Activated CD8-positive, alpha-beta T cell treated with anti-CD3 and anti-CD28 coated beads for 36 hours (primary cell): ENCODE results near the gene RNF224. TPM values are rescaled to one million over a fixed set of nuclear protein-coding genes. Genes with fewer than 3 reads are reported as not detected.
"Not testable (repeated sequence)": the region's sequence is repeated elsewhere in the genome, so short reads cannot be mapped to it uniquely, and the experiment has no call there.

Experiments
- ATAC-seq: fragments of 200-7000 bp; cut with Tn5 transposase; one replicate; pipeline ENCODE4 v1.10.0; 2021; ENCODE audit warnings: mild to moderate bottlenecking, moderate library complexity
- CTCF ChIA-PET: fragments of 350-600 bp; sonication (Branson Sonifier 250); formaldehyde crosslinking; loops from one replicate; lab custom pipeline; 2021; ENCODE audit warnings: antibody characterized with exemption; lab: Charles Lee
- POLR2A ChIA-PET: fragments of 350-600 bp; sonication (Branson Sonifier 250); formaldehyde crosslinking; loops from one replicate; lab custom pipeline; 2021; ENCODE audit warnings: antibody characterized with exemption; lab: Charles Lee
- DNase-seq: peaks from one replicate; pipeline ENCODE4 v3.0.0-alpha.2; 2020
- H3K27ac Mint-ChIP-seq: one replicate; pipeline ENCODE4 v1.8.0; 2021; ENCODE audit warnings: mild to moderate bottlenecking, mixed read lengths
- H3K27me3 Mint-ChIP-seq: one replicate; pipeline ENCODE4 v1.8.0; 2021; ENCODE audit warnings: mixed read lengths
- H3K36me3 Mint-ChIP-seq: one replicate; pipeline ENCODE4 v1.8.0; 2021; ENCODE audit warnings: low read depth, mixed read lengths
- H3K4me1 Mint-ChIP-seq: one replicate; pipeline ENCODE4 v1.8.0; 2021; ENCODE audit warnings: low read depth, mixed read lengths
- H3K4me3 Mint-ChIP-seq: one replicate; pipeline ENCODE4 v1.8.0; 2021; ENCODE audit warnings: mild to moderate bottlenecking, moderate library complexity, mixed read lengths
- H3K9me3 Mint-ChIP-seq: one replicate; pipeline ENCODE4 v1.8.0; 2021; ENCODE audit warnings: mixed read lengths
- CTCF ChIP-seq: fragments of 200-600 bp; IDR thresholded peaks from one replicate; pipeline ENCODE4 v1.8.0; 2022; ENCODE audit warnings: antibody characterized with exemption, mild to moderate bottlenecking
- intact Hi-C: fragments of 100-400 bp; cut with micrococcal nuclease; formaldehyde crosslinking; loops from one replicate; pipeline ENCODE4 v1.10.0; 2022
- total RNA-seq, 2 experiments: library from RNA; stranded (reverse); gene quantifications; one replicate each; pipeline ENCODE4 v1.2.3, GENCODE V29; 2021

The RNF224 gene
- total RNA-seq, 2 experiments from 2014 or later, result not detected

DNA sequence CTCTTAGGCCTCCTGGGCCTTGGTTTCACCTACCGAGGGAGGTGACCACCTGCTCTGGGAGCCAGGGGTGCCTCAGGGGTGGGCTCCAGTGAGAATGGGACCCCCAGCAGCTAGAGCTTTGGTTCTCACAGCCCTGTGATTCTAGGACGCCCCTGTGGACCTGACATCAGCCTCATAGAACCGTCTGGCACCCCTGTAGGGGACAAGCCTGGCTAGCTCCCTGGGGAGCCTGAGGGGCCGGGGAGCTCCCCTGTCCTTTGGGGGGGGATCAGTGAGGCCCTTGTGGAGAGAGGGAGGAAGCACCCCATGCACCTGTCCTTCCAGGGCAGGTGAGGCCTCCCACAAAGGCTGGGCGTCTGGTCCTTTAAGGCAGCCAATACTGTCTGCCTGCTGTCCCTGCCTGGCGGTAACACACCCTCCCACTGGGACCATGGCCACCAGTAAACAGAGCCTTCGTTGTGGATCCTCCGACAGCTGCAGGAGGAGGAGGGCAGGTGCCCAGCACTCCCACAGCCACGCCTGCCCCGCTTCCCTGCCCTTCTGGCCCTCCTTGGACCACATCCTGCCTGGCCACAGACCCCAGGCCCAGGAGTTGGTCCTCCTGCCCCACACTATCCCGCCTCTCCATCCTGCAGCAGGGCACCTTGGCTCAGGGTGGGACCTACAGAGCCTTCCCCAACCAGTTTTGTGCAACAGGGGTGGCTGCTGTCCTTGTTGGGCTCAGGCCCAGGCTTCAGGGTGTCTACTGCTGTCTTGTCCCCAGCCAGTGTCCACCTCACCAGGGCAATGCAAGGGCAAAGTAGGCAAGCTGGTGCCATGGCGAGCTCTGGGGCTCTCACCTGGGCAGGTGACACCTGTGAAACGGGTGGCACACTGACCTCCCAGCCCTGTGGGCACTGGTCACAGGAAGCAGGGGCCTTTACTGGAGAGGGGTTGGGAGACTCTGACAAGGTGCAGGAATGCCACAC is 10.7 kb downstream of the RNF224 start:
- peaks cover 8% of the 10 kb centered on the region for H3K27me3 Mint-ChIP-seq
- no peak for TF ChIP-seq CTCF
- no peaks in the 10 kb centered on the region for H3K9me3 Mint-ChIP-seq
- no peak overlapping the region for H3K4me3 Mint-ChIP-seq
- ChIA-PET CTCF (interaction anchor here (0.7 to 2.9 kb wide), 11 partner anchors 11 to 447 kb away, joined by 3 to 58 read pairs (median 11); partner anchors contain the start of genes CYSRT1, NELFB, RNF208 and RNF224), POLR2A (interaction anchor here (0.6 to 7.6 kb wide), 6 partner anchors 10 to 109 kb away, joined by 3 to 113 read pairs (median 4); partner anchors contain the start of genes NELFB and STPG3)
- peaks cover 18% of the 10 kb centered on the region for H3K36me3 Mint-ChIP-seq
- DNase-seq (no peak), ATAC-seq (no peak)
- H3K4me1 Mint-ChIP-seq, result peaks cover 25% of the 10 kb centered on the region
- no peak overlapping the region for H3K27ac Mint-ChIP-seq
- intact Hi-C loops, result no loop called here

GRCh38 chr9:137239541-137240200 is 12.4 kb downstream of the RNF224 start:
- H3K27me3 Mint-ChIP-seq, intact Hi-C loops, ATAC-seq, H3K27ac Mint-ChIP-seq, DNase-seq, H3K9me3 Mint-ChIP-seq: not testable (repeated sequence)
- ChIA-PET POLR2A (interaction anchor here (0.6 to 7.6 kb wide), 18 partner anchors 10 to 342 kb away, joined by 3 to 113 read pairs (median 4); partner anchors contain the start of genes NELFB, RNF208, SLC34A3 and STPG3), CTCF (interaction anchor here (0.8 to 3.1 kb wide), 7 partner anchors 12 to 51 kb away, joined by 3 to 11 read pairs (median 5); partner anchors contain the start of genes NELFB, RNF224 and SSNA1)
- Mint-ChIP-seq H3K4me3 (peak overlapping the region; percentile 88), H3K36me3 (peaks cover 27% of the 10 kb centered on the region), H3K4me1 (peaks cover 34% of the 10 kb centered on the region)

- H3K9me3 Mint-ChIP-seq, result no peaks in the 10 kb centered on the region
- intact Hi-C loops, result no loop called here
- H3K36me3 Mint-ChIP-seq, result peaks cover 27% of the 10 kb centered on the region
These were observed 13.1 kb downstream of the RNF224 start for GRCh38 chr9:137240318-137240840.

GRCh38 chr9:137240841-137241489 is 13.7 kb downstream of the RNF224 start, which contains the start of gene TUBB4B:
Gene TUBB4B (plus strand): TSS chr9:137241287. CDS start chr9:137241361, 74 bp downstream.
- no peak for TF ChIP-seq CTCF
- DNase-seq (peak; percentile 99), ATAC-seq (peak; percentile 82)
- CTCF ChIA-PET, result interaction anchor here (0.9 to 3.1 kb wide), 9 partner anchors 13 to 171 kb away, joined by 3 to 11 read pairs (median 4); partner anchors contain the start of genes NELFB, RNF224, SAPCD2 and SSNA1
- H3K36me3 Mint-ChIP-seq, result peaks cover 27% of the 10 kb centered on the region
- H3K4me1 Mint-ChIP-seq, result peaks cover 34% of the 10 kb centered on the region
- H3K4me3 Mint-ChIP-seq, result peak within 1 kb of the TSS; percentile 88
- POLR2A ChIA-PET, result interaction anchor here (0.6 to 7.6 kb wide), 26 partner anchors 9 to 252 kb away, joined by 3 to 113 read pairs (median 4); partner anchors contain the start of genes CYSRT1, NDOR1, NELFB and RNF208
- intact Hi-C loops, result no loop called here
- H3K27ac Mint-ChIP-seq, result peak within 1 kb of the TSS; percentile 91
- no peaks in the 10 kb centered on the region for H3K27me3 Mint-ChIP-seq
- H3K9me3 Mint-ChIP-seq, result no peaks in the 10 kb centered on the region

More at GRCh38 chr9:137240318-137240840, 13.1 kb downstream of the RNF224 start:
- no peak overlapping the region for H3K27ac Mint-ChIP-seq
- ATAC-seq, result peak; percentile 23
- POLR2A ChIA-PET, result interaction anchor here (0.6 to 7.6 kb wide), 27 partner anchors 9 to 343 kb away, joined by 3 to 113 read pairs (median 4); partner anchors contain the start of genes CYSRT1, NELFB, RNF208 and SLC34A3
- TF ChIP-seq CTCF, result no peak
- DNase-seq, result peak; percentile 71
- CTCF ChIA-PET, result interaction anchor here (0.9 to 3.1 kb wide), 9 partner anchors 12 to 170 kb away, joined by 3 to 11 read pairs (median 4); partner anchors contain the start of genes NELFB, RNF224, SAPCD2 and SSNA1
- H3K27me3 Mint-ChIP-seq, result peaks cover under 1% of the 10 kb centered on the region
- H3K4me1 Mint-ChIP-seq, result peaks cover 34% of the 10 kb centered on the region
- H3K4me3 Mint-ChIP-seq, result peak overlapping the region; percentile 88
